ENCODE data around the gene TGM3. TPM values are rescaled to one million over a fixed set of nuclear protein-coding genes. Genes with fewer than 3 reads are reported as not detected.

The TGM3 gene
- total RNA-seq, 1 experiment from 2014 or later = not detected

DNA sequence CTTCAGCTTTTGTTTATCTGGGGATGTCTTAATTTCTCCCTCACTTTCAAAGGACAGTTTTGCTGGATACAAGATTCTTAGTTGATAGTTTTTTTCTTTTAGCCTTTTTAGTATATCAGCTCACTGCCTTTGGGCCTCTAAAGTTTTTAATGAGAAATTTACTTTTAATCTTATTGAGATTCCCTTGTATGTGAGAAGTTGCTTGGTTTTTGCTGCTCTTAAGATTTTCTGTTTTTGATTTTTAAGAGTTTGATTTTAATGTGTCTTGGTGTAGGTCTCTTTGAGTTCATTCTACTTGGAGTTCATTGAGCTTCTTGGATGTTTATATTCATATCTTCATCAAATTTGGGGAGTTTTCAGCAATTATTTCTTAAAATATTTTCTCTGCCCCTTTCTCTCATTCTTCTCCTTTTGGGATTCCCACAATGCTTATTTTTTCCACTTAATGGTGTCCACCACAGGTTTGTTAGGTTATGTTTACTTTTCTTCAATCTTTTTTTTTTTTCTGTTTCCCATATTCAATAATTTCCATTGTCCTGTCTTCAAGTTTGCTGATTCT lies 65.3 kb downstream of the TGM3 start:
- Histone ChIP-seq H4K20me1 (ENCODE audit: insufficient read depth) (no peaks in the 10 kb centered on the region), H3K36me3 (ENCODE audit: low read depth) (no peaks in the 10 kb centered on the region), H3K79me2 (ENCODE audit: low read depth) (no peaks in the 10 kb centered on the region), H3K4me3 (no peak overlapping the region), H3K27me3 (ENCODE audit: insufficient read depth, low read depth) (no peaks in the 10 kb centered on the region), H3K27ac (no peak overlapping the region), H3K4me1 (replicated peaks; ENCODE audit: insufficient read depth) (peaks cover 28% of the 10 kb centered on the region), H3K9me3 (ENCODE audit: insufficient read depth, low read depth) (no peaks in the 10 kb centered on the region; the same call in 1 of the 2 replicates), H3K4me2 (no peak overlapping the region), H3K9me2 (ENCODE audit: insufficient read depth) (no peaks in the 10 kb centered on the region), H2AFZ (no peak overlapping the region), H3F3A (ENCODE audit: insufficient read depth, low read depth) (peaks cover 9% of the 10 kb centered on the region; the same call in 1 of the 2 replicates)
- TF ChIP-seq, protein P1, sequence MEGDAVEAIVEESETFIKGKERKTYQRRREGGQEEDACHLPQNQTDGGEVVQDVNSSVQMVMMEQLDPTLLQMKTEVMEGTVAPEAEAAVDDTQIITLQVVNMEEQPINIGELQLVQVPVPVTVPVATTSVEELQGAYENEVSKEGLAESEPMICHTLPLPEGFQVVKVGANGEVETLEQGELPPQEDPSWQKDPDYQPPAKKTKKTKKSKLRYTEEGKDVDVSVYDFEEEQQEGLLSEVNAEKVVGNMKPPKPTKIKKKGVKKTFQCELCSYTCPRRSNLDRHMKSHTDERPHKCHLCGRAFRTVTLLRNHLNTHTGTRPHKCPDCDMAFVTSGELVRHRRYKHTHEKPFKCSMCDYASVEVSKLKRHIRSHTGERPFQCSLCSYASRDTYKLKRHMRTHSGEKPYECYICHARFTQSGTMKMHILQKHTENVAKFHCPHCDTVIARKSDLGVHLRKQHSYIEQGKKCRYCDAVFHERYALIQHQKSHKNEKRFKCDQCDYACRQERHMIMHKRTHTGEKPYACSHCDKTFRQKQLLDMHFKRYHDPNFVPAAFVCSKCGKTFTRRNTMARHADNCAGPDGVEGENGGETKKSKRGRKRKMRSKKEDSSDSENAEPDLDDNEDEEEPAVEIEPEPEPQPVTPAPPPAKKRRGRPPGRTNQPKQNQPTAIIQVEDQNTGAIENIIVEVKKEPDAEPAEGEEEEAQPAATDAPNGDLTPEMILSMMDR (conservative IDR thresholded peaks at IDR 0.05) = no peak
- no peak for TF ChIP-seq EZH2 (IDR thresholded peaks at IDR 0.05; ENCODE audit: low read depth)
- DNase-seq = no peak
- no TSS peak for BruUV-seq (replicated peaks)
- ChIA-PET CTCF (no interaction called here), POLR2A (ENCODE audit: unreplicated experiment) (no interaction called here)
- intact Hi-C loops (cut with micrococcal nuclease; ENCODE audit: unreplicated experiment) = no loop called here

DNA sequence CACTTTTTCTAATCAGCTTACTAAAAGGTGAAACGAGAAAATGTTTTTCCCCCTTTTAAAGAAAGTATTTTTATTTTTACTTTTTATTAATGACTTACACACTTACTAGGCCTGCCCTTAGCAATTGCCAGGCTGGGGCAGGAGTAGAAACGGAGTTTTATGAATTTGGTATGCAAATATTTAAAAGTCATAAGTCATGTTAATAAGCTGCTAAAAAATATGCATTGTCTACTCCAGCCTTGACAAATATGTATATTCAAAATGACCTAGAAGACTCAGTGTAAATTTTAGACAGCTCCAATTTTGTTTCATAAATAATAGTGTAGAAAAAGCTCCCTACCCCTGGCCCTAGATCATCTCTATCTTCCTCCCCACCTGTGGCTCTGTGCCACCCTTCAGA lies 67.4 kb downstream of the TGM3 start:
- Histone ChIP-seq H3F3A (ENCODE audit: insufficient read depth, low read depth) (peaks cover 9% of the 10 kb centered on the region; the same call in 1 of the 2 replicates), H3K9me2 (ENCODE audit: insufficient read depth) (no peaks in the 10 kb centered on the region), H3K4me1 (replicated peaks; ENCODE audit: insufficient read depth) (peaks cover 25% of the 10 kb centered on the region), H3K4me3 (no peak overlapping the region; the same call in 1 of the 2 replicates), H4K20me1 (ENCODE audit: insufficient read depth) (no peaks in the 10 kb centered on the region), H3K27ac (peak overlapping the region; percentile 92), H3K27me3 (ENCODE audit: insufficient read depth, low read depth) (no peaks in the 10 kb centered on the region), H3K79me2 (ENCODE audit: low read depth) (no peaks in the 10 kb centered on the region), H3K36me3 (ENCODE audit: low read depth) (no peaks in the 10 kb centered on the region), H3K4me2 (peak overlapping the region; percentile 62), H2AFZ (0 out of 2 replicates have a peak overlapping the region, but pooled peaks have one; percentile 49), H3K9me3 (ENCODE audit: insufficient read depth, low read depth) (no peaks in the 10 kb centered on the region; the same call in 1 of the 2 replicates)
- BruUV-seq (replicated peaks) = no TSS peak
- intact Hi-C loops (cut with micrococcal nuclease; ENCODE audit: unreplicated experiment) = no loop called here
- DNase-seq = no peak
- ChIA-PET CTCF (interaction anchor here (0.5 kb wide), 1 partner anchor 20 kb away, joined by 3 read pairs; no protein-coding TSS in a partner anchor), POLR2A (ENCODE audit: unreplicated experiment) (interaction anchor here (0.6 kb wide), 1 partner anchor 289 kb away, joined by 5 read pairs; the partner anchor contains the start of gene NOP56)
- TF ChIP-seq, protein P1 (conservative IDR thresholded peaks at IDR 0.05) = no peak
- no peak for TF ChIP-seq EZH2 (IDR thresholded peaks at IDR 0.05; ENCODE audit: low read depth)

DNA sequence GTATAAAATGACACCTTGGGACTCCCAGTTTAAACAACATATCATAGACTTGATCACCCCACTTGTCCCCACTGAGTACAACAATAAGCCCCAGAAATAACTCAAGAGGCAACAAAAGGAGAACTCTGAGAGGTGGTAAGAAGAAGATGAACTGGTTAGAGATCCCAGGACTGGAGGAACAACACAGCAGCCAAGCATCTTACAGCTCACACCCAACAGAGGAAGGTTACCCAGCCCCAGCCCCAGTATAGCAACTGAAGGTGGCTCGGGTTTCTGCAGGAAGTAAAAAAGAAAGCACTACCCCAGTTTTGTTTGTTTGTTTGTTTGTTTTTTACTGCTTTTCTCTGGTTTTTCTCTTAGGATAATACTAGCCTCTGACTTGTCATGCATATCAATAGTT lies 67.8 kb downstream of the TGM3 start:
- Histone ChIP-seq H3K27ac (peak overlapping the region; percentile 92), H3K27me3 (ENCODE audit: insufficient read depth, low read depth) (no peaks in the 10 kb centered on the region), H3K36me3 (ENCODE audit: low read depth) (no peaks in the 10 kb centered on the region), H3F3A (ENCODE audit: insufficient read depth, low read depth) (peaks cover 9% of the 10 kb centered on the region; the same call in 1 of the 2 replicates), H4K20me1 (ENCODE audit: insufficient read depth) (no peaks in the 10 kb centered on the region), H3K9me2 (ENCODE audit: insufficient read depth) (no peaks in the 10 kb centered on the region), H3K4me3 (peak overlapping the region; percentile 30; the same call in 1 of the 2 replicates), H3K4me2 (peak overlapping the region; percentile 62), H3K79me2 (ENCODE audit: low read depth) (no peaks in the 10 kb centered on the region), H2AFZ (peak overlapping the region; percentile 49; the same call in 1 of the 2 replicates), H3K4me1 (replicated peaks; ENCODE audit: insufficient read depth) (peaks cover 22% of the 10 kb centered on the region), H3K9me3 (ENCODE audit: insufficient read depth, low read depth) (peaks cover 2% of the 10 kb centered on the region; the same call in 1 of the 2 replicates)
- DNase-seq = no peak
- CTCF ChIA-PET = interaction anchor here (0.5 kb wide), 1 partner anchor 19 kb away, joined by 3 read pairs; no protein-coding TSS in a partner anchor
- TF ChIP-seq, protein P1 (conservative IDR thresholded peaks at IDR 0.05) = no peak
- TF ChIP-seq EZH2 (IDR thresholded peaks at IDR 0.05; ENCODE audit: low read depth) = no peak
- POLR2A ChIA-PET (ENCODE audit: unreplicated experiment) = interaction anchor here (0.6 to 0.7 kb wide), 2 partner anchors 289 to 667 kb away, joined by 3 to 5 read pairs; partner anchors contain the start of gene NOP56
- no TSS peak for BruUV-seq (replicated peaks)
- intact Hi-C loops (cut with micrococcal nuclease; ENCODE audit: unreplicated experiment) = no loop called here
